Measurements from ENCODE around the gene TMEM62. TPM values are rescaled to one million over a fixed set of nuclear protein-coding genes. Genes with fewer than 3 reads are reported as not detected.

Gene TMEM62
- total and polyA plus RNA-seq, 2 of the 8 experiments (the other 6 are each of a cell fraction or from before 2014, with no cell fraction given): 2.0 to 4.0 TPM

- no peaks in the 10 kb centered on the region for H3K36me3 ChIP-seq (ENCODE audit: control insufficient read depth in 2 of 4, insufficient read depth in 4 of 4, low read length in 3 of 4)
- DNase-seq (ENCODE audit: low read depth in 1 of 2, low spot score in 2 of 2) (no peak), FAIRE-seq (peak; percentile 75)
- H4K20me1 ChIP-seq (replicated peaks in 1 of 2; ENCODE audit: control insufficient read depth in 1 of 2, insufficient read depth in 2 of 2, low read length in 2 of 2): no peaks in the 10 kb centered on the region
- POLR2A ChIA-PET (ENCODE audit: partially characterized antibody): interaction anchor here (0.7 kb wide), 1 partner anchor 18 kb away, joined by 3 read pairs; no protein-coding TSS in a partner anchor
- H2AFZ ChIP-seq (ENCODE audit: low read length): no peak overlapping the region
- 57% methylated on average over 16 of the region's 16 CpGs; no CpG with 5 or more reads in 1 of the 2 experiments for WGBS, 2 experiments (ENCODE audit: extremely low coverage in 1 of 2, insufficient coverage in 1 of 2, insufficient read length in 1 of 2, insufficient replicate concordance in 2 of 2, low coverage in 1 of 2, low lambda C conversion rate in 2 of 2, missing lambda C conversion rate in 1 of 2)
- no peak overlapping the region for H3K4me2 ChIP-seq (ENCODE audit: insufficient read depth in 1 of 2, low read depth in 2 of 2, low read length in 2 of 2)
- H3K9me3 ChIP-seq (ENCODE audit: insufficient read depth in 2 of 2, low read depth in 1 of 2, low read length in 1 of 2): no peaks in the 10 kb centered on the region
- no peak overlapping the region for H3K9ac ChIP-seq (replicated peaks in 1 of 4; ENCODE audit: extremely low read depth in 1 of 4, low read depth in 3 of 4, low read length in 3 of 4)
- no peak overlapping the region for H2AK5ac ChIP-seq (ENCODE audit: low read depth, low read length)
- CTCF ChIA-PET (ENCODE audit: partially characterized antibody): interaction anchor here (0.6 to 9.7 kb wide), 43 partner anchors 9 to 673 kb away, joined by 3 to 178 read pairs (median 6); partner anchors contain the start of genes CCNDBP1, TGM5 and TGM7
- H3K56ac ChIP-seq (replicated peaks; ENCODE audit: insufficient read length, low read depth, low read length): no peak overlapping the region
- H3K79me1 ChIP-seq (ENCODE audit: low read depth, low read length): no peaks in the 10 kb centered on the region
- no peak overlapping the region for H2BK15ac ChIP-seq (ENCODE audit: low read length)
- H3K27me3 ChIP-seq (replicated peaks in 1 of 4; ENCODE audit: control insufficient read depth in 3 of 4, extremely low read depth in 1 of 4, insufficient read depth in 3 of 4, low read length in 3 of 4): no peaks in the 10 kb centered on the region
- no peak overlapping the region for H3K18ac ChIP-seq (ENCODE audit: extremely low read depth, low read length)
- no peak overlapping the region for H3K27ac ChIP-seq (ENCODE audit: low read depth, low read length)
- no peak overlapping the region for H2BK5ac ChIP-seq (ENCODE audit: low read depth, low read length)
- H2BK12ac ChIP-seq (ENCODE audit: low read depth, low read length): no peak overlapping the region
- no peak overlapping the region for H3K4me3 ChIP-seq (ENCODE audit: extremely low read depth in 1 of 4, insufficient read depth in 2 of 4, low read depth in 3 of 4, low read length in 4 of 4)
- H4K91ac ChIP-seq (replicated peaks; ENCODE audit: insufficient read length, low read length): no peak overlapping the region
- H4K8ac ChIP-seq (ENCODE audit: extremely low read depth, insufficient read depth, low read length): no peak overlapping the region
- H3K4ac ChIP-seq (replicated peaks; ENCODE audit: insufficient read length, low read depth, low read length): no peak overlapping the region
- no peak overlapping the region for H3K23ac ChIP-seq (ENCODE audit: insufficient read length)
- H2BK120ac ChIP-seq (replicated peaks; ENCODE audit: low read depth, low read length): no peak overlapping the region
- H3K79me2 ChIP-seq (ENCODE audit: control insufficient read depth in 1 of 2, insufficient read depth in 2 of 2, low read length in 2 of 2): no peaks in the 10 kb centered on the region
- H3K23me2 ChIP-seq (ENCODE audit: low read depth, low read length): peaks cover under 1% of the 10 kb centered on the region; the same call in 1 of the 2 replicates
- no peak overlapping the region for H2BK20ac ChIP-seq (ENCODE audit: low read length)
- no peak overlapping the region for H4K5ac ChIP-seq (ENCODE audit: insufficient read length, low read depth, low read length)
- H3K14ac ChIP-seq (ENCODE audit: insufficient read length): no peak overlapping the region
- no peaks in the 10 kb centered on the region for H3K4me1 ChIP-seq (replicated peaks in 1 of 4; ENCODE audit: control insufficient read depth in 3 of 4, insufficient read depth in 4 of 4, low read length in 3 of 4)
- no peak for TF ChIP-seq GABPA (IDR thresholded peaks at IDR 0.05; ENCODE audit: borderline replicate concordance, insufficient read depth, low read length)
- TF ChIP-seq, protein P1, sequence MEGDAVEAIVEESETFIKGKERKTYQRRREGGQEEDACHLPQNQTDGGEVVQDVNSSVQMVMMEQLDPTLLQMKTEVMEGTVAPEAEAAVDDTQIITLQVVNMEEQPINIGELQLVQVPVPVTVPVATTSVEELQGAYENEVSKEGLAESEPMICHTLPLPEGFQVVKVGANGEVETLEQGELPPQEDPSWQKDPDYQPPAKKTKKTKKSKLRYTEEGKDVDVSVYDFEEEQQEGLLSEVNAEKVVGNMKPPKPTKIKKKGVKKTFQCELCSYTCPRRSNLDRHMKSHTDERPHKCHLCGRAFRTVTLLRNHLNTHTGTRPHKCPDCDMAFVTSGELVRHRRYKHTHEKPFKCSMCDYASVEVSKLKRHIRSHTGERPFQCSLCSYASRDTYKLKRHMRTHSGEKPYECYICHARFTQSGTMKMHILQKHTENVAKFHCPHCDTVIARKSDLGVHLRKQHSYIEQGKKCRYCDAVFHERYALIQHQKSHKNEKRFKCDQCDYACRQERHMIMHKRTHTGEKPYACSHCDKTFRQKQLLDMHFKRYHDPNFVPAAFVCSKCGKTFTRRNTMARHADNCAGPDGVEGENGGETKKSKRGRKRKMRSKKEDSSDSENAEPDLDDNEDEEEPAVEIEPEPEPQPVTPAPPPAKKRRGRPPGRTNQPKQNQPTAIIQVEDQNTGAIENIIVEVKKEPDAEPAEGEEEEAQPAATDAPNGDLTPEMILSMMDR (IDR thresholded peaks at IDR 0.05; ENCODE audit: control extremely low read depth in 1 of 3, insufficient read depth in 1 of 3, low read depth in 1 of 3, low read length in 3 of 3): peak in 2 of 3 experiments; percentile 79 to 88; a peak in 3 of 4 replicates
- no peak for TF ChIP-seq CHD1 (IDR thresholded peaks at IDR 0.05; ENCODE audit: low read depth, low read length)
These were observed 92.0 kb downstream of the TMEM62 start for GRCh38 chr15:43225201-43225949.
